GM21529 (cell line): ENCODE results near the gene RAC3.

Experiments used
- ATAC-seq: cut with Tn5 transposase; IDR thresholded peaks from one replicate; pipeline ENCODE4 v1.9.1; 2021; ENCODE audit not compliant: unreplicated experiment

RAC3 gene

DNA sequence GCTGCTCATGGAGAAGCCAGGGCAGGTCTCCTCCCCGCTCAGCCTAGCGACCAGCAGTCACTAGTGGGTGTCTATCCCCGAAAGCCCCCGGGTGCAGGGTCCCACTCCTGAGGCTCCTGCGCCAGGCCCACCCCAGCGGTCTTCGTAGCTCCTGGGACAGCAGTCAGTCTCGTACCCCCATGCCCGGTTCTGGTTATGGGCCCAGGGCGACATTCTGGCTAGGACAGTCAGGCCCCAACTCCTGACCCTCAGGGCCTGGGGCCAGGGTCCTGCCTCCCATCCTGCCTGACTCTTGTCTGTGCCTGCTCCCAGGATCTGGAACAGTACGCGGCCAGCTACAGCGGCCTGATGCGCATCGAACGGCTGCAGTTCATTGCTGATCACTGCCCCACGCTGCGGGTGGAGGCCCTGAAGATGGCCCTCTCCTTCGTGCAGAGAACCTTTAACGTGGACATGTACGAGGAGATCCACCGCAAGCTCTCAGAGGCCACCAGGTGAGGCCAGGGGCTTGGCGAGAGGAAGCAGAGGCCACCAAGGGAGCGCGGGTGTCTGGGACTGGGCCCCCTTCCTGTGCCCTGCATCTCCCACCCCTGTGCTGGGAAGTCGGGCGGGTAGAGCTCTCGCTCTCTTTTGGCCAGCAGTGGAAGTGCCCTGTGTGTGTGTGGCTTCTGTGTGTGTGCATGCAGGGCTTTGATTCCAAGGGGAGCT lies 22.2 kb downstream of the RAC3 start:
- no peak for ATAC-seq

DNA sequence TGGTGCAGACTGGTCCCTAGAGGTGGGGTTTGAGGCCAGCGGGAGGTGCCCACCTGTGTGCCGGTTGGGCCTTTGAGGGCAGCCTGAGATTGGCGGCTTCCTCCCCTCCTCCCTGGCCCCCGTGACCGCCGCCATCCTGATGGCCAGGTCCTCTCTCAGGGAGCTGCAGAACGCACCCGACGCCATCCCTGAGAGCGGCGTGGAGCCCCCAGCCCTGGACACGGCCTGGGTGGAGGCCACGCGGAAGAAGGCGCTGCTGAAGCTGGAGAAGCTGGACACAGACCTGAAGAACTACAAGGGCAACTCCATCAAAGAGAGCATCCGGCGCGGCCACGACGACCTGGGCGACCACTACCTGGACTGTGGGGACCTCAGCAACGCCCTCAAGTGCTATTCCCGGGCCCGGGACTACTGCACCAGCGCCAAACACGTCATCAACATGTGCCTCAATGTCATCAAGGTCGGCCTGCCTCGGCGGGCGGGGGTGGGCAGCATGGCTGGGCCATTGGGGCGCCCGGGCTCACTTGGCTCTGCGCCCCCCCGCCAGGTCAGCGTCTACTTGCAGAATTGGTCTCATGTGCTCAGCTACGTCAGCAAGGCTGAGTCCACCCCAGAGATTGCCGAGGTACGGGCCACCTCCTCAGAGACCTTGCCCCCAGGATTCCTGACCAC lies 23.0 kb downstream of the RAC3 start:
- no peak for ATAC-seq

DNA sequence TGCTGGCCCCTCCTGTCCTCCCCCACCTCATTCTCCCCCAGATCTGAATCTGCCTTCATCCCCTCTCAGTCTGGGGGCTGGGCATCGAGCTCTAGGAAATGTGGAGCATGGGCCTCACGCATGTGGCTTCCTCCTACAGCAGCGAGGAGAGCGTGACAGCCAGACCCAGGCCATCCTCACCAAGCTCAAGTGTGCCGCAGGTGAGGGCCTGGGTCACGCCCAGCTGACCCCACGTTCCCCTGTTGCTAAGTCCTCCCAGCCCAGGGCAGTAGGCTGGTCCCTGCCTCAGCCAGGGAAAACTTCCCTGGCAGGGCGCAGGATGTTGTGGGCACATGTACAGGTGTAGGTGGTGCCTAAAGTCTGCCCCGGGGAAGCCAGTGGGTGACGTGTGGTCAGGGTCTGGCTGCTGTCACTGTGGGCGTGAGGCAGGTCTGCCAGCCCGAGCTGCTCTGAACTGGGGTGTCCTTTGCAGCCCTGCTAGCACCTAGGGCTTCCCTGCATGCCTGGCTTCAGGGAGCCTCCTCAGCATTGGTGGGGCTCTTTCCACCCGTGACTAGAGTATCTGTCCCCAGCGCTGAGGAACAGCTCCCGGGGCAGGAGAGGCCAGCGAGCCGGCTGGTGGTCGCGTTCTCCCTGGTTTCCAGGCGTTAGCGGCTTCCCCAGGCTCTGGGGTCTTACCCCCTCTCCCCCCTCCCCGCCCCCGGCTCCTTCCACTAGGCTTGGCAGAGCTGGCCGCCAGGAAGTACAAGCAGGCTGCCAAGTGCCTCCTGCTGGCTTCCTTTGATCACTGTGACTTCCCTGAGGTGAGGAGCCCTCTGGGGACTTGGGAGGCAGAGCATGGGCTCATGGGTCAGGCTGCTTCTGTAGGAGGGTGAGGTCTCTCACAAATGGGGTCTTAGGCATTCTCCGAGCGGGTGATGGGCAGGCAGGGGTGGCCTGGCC lies 23.8 kb downstream of the RAC3 start:
- no peak for ATAC-seq

DNA sequence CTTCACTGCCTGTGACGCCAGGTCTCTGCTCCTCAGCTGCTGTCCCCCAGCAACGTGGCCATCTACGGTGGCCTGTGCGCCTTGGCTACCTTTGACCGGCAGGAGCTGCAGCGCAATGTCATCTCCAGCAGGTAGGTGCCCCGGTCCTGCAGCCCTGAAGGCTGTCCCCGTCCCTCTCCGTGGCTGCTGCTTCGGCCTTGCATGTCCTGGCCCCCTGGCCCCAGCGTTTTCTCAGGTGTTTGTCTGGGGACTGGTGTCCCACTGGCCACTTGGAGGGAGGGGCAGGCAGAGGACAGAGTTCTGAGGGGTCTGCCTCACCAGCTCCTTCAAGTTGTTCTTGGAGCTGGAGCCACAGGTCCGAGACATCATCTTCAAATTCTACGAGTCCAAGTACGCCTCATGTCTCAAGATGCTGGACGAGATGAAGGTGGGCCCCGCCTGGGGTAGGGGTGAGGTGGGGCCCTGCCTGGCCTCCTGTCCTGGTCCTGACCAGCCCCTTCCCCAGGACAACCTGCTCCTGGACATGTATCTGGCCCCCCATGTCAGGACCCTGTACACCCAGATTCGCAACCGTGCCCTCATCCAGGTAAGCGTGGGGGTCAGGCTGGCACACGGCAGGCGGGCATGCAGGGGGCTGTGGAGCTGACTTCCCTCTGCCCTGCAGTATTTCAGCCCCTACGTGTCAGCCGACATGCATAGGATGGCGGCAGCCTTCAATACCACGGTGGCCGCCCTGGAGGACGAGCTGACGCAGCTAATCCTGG lies 24.7 kb downstream of the RAC3 start:
- ATAC-seq, result no peak

DNA sequence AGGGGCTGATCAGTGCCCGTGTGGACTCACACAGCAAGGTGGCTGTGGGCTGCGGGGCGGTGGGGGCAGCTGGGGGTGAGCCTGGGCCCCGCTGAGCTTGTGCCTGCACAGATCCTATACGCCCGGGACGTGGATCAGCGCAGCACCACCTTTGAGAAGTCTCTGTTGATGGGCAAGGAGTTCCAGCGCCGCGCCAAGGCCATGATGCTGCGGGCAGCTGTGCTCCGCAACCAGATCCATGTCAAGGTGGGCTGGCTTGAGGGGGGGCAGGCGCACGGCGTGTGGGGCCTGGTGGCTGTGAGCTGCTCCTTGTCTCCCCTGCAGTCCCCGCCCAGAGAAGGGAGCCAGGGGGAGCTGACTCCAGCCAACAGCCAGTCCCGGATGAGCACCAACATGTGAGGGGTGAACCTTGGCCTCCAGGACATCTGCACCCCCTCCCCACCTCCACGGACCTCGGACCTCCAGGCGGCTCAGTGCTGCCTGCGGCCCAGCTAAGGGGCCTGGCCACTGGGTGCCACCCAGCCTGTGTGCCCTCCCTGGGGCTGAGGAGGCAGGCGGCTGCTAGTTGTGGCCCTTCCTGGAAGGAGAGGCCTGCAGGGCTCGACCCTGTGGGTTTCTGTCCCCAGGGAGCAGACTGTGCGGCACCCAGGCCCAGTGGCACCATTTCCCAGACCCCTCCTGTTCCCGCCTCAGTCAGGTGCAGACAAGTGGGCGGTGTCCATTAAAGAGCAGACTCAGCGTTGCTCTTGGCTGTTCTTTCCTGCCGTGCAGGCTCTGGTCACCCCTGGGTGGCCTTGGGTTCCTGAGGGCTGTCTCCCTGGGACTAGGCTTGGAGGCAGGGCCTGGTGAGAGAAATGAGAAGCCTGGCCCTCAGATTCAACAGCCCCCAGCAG lies 25.5 kb downstream of the RAC3 start:
- ATAC-seq, result no peak

DNA sequence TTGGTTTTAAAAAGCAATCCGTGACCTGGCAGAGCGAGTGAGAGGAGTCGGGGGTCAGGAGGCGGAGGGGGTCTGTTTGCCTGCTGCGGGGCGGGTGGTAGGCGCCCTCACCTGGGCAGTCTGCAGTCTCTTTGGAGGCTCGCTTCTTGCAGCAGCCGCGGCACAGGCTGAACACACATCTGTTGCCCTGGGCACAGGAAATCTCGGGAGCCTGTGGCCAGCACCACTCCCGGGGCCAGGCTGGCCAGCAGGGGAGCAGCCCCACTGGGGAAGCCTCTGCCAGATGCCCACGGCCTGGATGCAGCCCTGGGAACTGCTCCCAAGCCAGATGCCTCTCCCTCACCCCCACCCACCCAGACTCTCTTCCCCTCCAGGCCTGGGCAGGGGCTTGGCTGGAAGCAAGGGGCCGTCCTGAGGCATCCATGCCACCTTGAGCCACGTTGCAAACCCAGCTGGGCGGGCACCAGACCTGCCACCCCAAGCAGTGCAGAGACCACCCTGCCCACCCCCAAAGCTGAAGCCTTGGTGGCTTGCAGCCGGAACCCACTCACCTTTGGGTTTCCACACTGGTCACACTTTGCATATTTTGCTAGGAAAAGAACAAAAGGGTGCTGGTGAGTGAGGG lies 26.9 kb downstream of the RAC3 start:
- no peak for ATAC-seq

DNA sequence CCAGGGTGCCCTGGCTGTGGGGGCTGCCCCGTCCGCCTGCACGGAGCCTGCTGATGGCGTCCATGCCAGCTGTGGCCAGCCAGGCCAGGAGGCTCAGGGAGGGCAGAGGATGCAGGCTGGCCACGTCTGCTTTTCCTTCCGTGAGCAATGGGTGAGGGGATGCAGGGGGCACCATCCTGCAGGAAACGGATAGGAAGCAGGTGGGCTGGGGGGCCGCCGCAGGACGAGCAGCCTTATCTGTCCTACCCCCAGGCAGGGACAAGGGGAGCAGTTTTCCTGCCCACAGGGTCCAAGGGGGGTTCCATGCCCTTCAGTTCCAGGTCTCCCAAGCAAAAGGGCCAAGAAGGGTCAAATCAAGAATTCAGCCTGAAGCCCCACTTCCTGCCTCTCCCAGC lies 27.4 kb downstream of the RAC3 start:
- ATAC-seq, result no peak

DNA sequence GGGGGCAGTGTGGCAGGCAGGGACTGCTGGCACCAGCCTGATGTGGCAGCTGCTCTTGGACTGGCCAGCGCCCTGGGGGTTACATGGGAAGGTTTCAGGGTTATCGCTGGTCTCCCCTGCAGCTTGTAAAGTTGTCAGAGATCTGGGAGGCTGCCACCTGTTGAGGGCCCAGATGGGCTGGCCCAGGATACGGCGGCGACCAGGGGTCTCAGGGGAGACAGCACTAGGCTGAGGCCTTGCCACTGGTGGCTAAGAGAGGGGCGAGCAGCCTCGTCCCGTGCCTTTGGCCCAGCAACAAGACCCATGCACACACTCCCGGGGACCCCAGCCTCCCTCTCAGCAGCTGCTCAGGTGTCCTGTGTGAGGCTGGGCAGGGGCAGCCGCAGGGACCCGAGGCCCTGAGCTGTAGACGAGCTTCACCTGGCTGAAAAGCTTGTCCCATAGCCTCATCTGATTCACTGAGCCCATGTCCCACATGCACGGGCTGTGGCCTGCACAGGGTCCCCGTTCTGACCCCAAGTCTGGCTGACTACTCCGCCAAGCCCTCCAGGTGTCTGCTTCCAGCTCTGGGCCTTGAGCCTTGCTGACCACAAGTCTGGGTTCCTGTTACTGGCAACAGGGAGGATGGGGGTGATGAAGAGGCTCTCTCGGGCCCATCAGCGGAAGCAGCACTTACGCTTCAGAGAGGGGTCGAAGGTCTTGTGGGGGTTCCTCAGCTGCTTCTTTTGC lies 28.0 kb downstream of the RAC3 start:
- no peak for ATAC-seq

DNA sequence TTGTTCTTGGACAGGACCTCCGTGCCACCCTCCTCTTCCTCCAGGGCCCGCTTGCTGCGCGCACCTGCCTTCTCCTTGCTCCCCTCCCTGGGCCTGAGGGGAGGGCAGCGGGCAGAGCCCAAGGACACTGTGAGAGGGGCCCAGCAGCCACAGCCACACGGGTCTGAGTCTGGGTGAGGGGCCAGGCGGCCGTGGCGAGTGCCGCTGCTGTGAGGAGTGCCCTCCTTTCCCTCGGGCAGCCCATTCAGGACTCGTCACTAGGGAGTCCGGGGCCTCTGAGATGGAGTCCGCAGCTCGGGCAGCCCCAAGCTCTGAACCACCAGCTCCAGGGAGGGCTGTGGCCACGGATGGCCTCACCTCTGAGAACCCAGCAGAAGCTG lies 28.5 kb downstream of the RAC3 start:
- ATAC-seq, result no peak

DNA sequence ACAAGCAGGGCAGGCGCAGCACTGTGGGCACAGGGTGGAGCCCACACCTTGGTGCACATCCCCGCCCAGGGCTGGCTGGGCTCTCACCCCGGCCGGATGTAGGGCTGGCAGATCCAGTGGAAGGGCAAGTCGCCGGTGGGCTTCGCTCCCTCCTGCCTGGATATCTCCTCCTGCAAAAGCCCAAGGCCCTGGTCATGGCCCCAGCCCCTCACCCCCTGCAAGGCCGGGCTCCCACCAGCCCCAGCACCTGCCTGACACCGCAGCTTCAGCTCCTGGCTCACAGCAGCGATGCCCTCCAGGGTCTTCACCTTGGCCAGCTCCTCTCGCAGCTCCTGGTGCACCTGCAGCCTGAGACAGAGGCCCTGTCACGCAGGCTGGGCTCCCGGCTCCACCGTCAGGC lies 29.1 kb downstream of the RAC3 start:
- ATAC-seq, result no peak

DNA sequence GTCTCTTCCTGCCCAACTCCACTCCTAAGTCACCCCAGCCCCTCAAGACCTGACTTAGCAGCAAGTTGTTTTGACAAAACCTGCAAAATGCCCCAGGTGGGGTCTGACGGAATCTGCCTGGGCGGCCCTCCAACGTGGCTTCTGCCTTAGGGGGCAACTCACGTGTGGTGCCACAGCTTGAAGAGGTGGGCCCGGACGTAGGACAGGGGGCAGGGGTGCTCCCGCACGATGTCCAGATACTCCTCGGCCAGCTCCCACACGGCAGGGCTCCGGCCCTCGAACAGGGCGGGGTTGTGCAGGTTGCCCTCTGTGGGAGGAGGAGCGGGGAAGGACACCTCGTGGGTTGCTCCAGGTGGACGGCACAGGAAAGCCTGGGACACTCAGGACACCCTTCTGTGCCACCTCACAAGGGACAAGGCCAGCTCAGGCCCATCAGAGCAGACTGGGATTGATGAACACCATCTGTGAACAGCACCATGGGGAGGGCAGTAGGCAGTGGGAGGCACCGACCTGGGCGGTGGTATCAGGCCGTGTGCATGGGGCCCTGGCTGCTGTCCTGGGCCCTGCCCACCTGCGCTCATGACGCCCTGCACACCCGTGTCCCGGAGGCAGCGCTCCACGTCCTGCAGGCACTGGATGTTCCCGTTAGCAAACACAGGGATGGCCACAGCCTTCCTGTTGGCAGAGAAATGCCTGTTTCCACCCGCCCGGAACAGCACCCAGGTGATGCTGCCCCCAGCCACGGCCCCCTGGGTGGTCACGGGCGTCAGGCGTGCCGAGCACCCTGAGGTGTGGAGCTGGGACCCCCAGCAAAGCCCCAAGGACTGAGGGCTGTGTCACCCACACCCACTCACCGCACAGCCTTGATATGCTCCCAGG lies 29.8 kb downstream of the RAC3 start:
- ATAC-seq, result no peak

DNA sequence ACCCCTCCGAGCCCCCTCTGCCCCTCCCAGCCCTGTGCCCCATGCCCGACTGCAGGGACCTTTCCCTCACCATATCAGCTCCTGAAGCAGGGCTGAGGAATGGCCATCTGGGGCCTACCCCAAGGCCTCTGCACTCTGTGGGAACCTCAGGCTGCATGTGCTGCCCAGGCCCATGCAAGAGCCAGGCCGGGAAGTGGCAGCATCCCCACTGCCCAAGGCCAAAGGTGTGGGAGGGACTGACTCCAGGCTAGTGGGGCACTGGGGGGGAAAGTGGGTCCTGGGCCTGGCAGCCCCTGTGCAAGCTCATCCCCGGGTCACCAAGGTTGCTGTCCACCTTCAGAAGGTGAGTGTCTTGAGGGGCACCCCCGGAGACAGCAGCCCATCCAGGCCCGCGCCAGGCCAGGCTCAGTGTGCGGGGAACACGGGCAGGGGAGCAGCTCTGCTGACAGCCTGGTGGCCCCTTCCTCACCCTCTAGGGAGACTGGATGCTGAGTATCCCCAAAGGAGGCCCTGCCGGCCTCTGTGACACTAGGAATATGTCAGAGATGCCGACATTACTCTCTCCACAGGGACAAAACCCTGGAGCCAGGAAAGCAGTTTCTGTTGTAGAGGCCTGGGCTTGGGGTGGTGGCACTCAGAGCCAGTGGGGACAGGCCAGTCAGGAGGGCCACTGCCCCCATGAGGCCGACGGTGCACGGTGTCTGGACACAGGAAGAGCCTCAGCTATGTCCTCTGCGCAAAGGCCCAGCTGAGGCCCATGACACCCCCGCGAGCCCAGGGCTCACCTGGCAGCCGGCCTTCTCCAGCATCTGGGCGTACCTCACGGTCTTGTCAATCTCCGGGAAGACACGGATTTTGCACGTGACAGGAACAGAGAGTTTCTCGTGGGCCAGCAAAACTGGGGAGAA lies 30.9 kb downstream of the RAC3 start:
- ATAC-seq, result no peak

DNA sequence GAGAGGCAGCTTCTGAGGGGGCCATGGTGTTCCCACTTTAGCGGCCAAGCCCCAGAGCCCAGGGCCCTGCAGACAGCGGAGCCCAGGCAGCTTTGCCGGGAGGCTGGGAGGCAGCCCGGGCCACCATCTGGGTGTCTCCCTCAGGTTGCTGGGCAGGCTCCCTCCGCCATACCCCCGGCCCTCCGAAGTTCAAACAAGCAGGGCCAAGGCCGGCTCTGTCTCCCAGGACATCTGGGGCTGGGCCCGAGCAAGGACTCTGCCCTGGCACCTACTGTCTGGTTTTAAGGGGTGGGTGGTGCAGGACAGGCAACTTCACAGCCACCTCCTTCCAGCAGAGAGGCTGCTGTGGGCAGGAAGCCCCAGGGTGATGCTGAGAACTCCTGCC lies 31.5 kb downstream of the RAC3 start:
- ATAC-seq, result no peak

DNA sequence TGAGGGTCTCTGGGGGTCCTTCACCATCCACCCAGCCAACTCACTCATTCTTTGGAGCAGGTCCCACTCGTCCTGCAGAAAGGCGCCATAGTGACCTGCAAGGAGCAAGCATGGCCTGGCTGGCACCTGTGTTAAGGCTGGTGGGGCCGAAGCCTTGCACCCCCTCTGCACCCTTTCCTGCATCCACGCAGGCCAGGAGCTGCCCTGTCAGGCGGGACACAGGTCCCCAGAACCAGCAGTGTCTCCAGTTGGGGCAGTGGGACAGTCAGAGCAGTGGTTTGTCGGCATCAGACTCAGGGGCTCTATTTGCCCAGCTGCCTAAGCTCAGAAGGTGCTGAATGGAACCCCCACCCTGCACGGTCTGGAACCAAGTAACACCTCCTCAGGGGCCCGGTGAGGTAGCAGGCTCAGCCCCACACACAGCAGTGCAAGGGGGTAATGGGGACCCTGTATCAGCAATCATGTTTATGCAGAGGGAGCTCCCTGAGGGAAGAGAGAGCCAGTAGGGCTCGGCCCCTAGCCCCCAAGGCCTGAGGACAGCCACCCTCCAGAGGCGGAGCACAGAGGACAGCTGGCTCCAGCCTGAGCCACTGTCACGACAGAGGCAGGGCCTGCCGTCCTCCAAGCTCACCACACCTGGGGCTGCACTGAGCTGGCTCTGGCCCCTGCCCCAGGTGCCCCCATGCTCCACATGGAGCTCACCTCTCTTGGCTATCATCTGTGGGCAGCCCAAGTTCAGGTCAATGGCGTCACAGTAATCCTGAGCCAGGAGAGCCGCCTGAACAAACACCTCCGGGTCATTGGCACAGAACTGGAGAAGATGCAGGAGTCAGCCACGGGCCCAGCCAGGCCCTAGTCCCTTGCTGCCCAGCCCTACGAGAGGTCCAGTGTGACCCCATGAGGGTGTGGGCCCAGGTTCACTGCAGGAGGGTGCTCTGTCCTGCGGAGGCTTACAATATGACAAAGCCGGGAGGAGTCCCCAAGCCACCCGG lies 32.2 kb downstream of the RAC3 start:
- ATAC-seq, result no peak

DNA sequence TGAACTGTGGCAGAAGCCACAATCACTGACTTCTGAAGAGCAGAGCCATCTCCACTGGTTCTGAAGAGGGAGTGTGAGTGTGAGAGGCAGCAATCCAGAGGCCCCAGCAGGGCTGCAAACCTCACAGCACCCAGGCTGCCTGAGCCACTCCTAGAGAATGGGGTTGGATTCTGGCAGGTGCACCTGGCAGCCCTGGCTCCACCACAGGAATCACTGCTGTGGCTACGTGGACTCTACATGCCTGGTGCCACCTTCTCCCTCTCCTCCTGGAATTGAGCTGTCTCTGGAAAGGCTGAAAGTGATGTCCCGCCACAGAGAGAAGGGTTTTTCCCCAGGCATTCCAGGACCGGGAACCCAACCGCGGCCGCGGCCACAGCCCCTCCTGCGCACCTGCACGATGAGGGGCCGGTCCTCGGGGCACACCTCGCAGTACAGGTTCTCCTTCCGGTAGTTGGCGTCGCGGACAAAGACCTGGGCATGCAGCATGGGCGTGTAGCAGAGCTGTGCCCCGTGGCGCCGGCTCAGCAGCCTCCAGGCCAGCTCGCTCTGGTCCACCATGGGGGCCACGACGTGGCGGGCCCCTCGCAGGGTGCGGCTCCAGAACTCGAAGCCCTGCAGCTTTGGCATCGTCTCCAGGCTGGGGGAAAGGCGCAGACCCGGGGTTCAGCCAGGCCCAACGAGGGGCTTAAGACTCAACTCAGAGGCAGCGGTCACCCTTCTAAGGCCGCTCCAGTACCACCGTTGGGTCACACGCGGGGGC lies 33.1 kb downstream of the RAC3 start:
- no peak for ATAC-seq
